ENCODE results near the gene TMOD2. TPM values are rescaled to one million over a fixed set of nuclear protein-coding genes. Genes with fewer than 3 reads are reported as not detected.
A peak's percentile ranks its signal among the peaks of the same experiment; 100 is the strongest.

The TMOD2 gene
- total and polyA plus RNA-seq, 2 of the 8 experiments (the other 6 are each of a cell fraction or from before 2014, with no cell fraction given), result 0.80 to 6.5 TPM

DNA sequence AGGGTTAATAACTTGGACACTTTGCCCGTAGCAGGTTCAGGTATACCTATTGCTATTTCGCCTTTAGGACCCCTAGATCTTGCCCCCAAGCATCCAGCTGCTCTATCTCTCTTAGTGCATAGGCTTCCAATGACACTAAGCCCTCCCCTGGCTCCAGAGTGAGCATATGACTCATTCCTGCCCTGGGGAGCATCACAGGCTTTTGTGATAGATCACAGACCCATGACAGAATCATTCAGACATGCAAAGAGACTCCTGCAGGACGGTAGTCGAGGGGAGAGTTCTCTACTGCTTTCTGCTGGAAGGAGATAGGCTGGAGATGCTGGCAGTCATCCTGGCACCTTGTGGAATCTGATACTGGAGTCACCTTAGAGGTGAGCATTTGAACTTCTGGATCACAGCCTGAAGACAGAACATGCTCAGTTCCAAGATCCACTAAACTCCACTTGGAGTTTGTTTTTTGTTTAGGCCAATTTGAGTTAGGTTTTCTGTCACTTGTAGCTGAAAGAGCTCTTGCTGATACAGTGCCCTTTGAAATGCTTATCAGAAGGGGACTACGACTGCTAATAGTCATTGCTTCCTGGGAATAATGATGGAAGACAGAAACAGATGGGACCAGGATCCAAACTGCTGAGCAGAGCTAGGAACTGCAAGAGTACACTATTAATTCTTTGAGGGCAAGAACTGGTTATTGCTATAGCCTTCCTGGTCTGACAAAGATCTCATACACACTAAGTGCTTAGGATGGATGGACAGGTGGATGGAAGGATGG is 24.9 kb upstream of the TMOD2 start:
- Histone ChIP-seq H2BK5ac (ENCODE audit: low read depth, low read length) (no peak overlapping the region), H2AK5ac (ENCODE audit: low read depth, low read length) (no peak overlapping the region), H4K8ac (ENCODE audit: extremely low read depth, insufficient read depth, low read length) (no peak overlapping the region), H3K56ac (replicated peaks; ENCODE audit: insufficient read length, low read depth, low read length) (no peak overlapping the region), H3K4me1 (replicated peaks in 1 of 4; ENCODE audit: control insufficient read depth in 3 of 4, insufficient read depth in 4 of 4, low read length in 3 of 4) (peaks cover 2 to 11% (median 6%) of the 10 kb centered on the region in 4 experiments; a peak in 5 of 7 replicates), H3K23me2 (ENCODE audit: low read depth, low read length) (no peaks in the 10 kb centered on the region; the same call in 1 of the 2 replicates), H3K9me3 (ENCODE audit: insufficient read depth in 2 of 2, low read depth in 1 of 2, low read length in 1 of 2) (no peaks in the 10 kb centered on the region), H3K79me1 (ENCODE audit: low read depth, low read length) (no peaks in the 10 kb centered on the region), H4K5ac (ENCODE audit: insufficient read length, low read depth, low read length) (no peak overlapping the region), H3K27me3 (replicated peaks in 1 of 4; ENCODE audit: control insufficient read depth in 3 of 4, extremely low read depth in 1 of 4, insufficient read depth in 3 of 4, low read length in 3 of 4) (no peaks in the 10 kb centered on the region), H4K91ac (replicated peaks; ENCODE audit: insufficient read length, low read length) (no peak overlapping the region), H2BK120ac (replicated peaks; ENCODE audit: low read depth, low read length) (no peak overlapping the region), H2BK15ac (ENCODE audit: low read length) (no peak overlapping the region), H3K27ac (ENCODE audit: low read depth, low read length) (no peak overlapping the region), H3K9ac (replicated peaks in 1 of 4; ENCODE audit: extremely low read depth in 1 of 4, low read depth in 3 of 4, low read length in 3 of 4) (no peak overlapping the region), H3K4ac (replicated peaks; ENCODE audit: insufficient read length, low read depth, low read length) (no peak overlapping the region), H2BK12ac (ENCODE audit: low read depth, low read length) (no peak overlapping the region), H3K14ac (ENCODE audit: insufficient read length) (no peak overlapping the region), H3K18ac (ENCODE audit: extremely low read depth, low read length) (no peak overlapping the region), H3K4me3 (ENCODE audit: extremely low read depth in 1 of 4, insufficient read depth in 2 of 4, low read depth in 3 of 4, low read length in 4 of 4) (no peak overlapping the region), H2BK20ac (ENCODE audit: low read length) (no peak overlapping the region), H3K23ac (ENCODE audit: insufficient read length) (no peak overlapping the region), H4K20me1 (replicated peaks in 1 of 2; ENCODE audit: control insufficient read depth in 1 of 2, insufficient read depth in 2 of 2, low read length in 2 of 2) (no peaks in the 10 kb centered on the region), H3K4me2 (ENCODE audit: insufficient read depth in 1 of 2, low read depth in 2 of 2, low read length in 2 of 2) (peak overlapping the region; percentile 9 to 31; a peak in 1 of 4 replicates), H3K36me3 (ENCODE audit: control insufficient read depth in 2 of 4, insufficient read depth in 4 of 4, low read length in 3 of 4) (no peaks in the 10 kb centered on the region), H3K79me2 (ENCODE audit: control insufficient read depth in 1 of 2, insufficient read depth in 2 of 2, low read length in 2 of 2) (no peaks in the 10 kb centered on the region), H2AFZ (ENCODE audit: low read length) (no peak overlapping the region)
- peak; percentile 55 to 58 for DNase-seq (ENCODE audit: low read depth in 1 of 2, low spot score in 2 of 2)
- POLR2A ChIA-PET (ENCODE audit: partially characterized antibody), result interaction anchor here (1.2 to 1.4 kb wide), 2 partner anchors 38 to 190 kb away, joined by 3 read pairs; no protein-coding TSS in a partner anchor
- peak; percentile 70 for FAIRE-seq
- 20% methylated on average over 5 of the region's 5 CpGs; no CpG with 5 or more reads in 1 of the 2 experiments for WGBS, 2 experiments (ENCODE audit: extremely low coverage in 1 of 2, insufficient coverage in 1 of 2, insufficient read length in 1 of 2, insufficient replicate concordance in 2 of 2, low coverage in 1 of 2, low lambda C conversion rate in 2 of 2, missing lambda C conversion rate in 1 of 2)
- CTCF ChIA-PET (ENCODE audit: partially characterized antibody), result interaction anchor here (1.0 to 1.3 kb wide), 3 partner anchors 31 to 50 kb away, joined by 3 to 4 read pairs (median 3); partner anchors contain the start of gene SCG3
- TF ChIP-seq SP1 (IDR thresholded peaks at IDR 0.05; ENCODE audit: low read depth, low read length), result no peak
- no peak for TF ChIP-seq RAD21 (IDR thresholded peaks at IDR 0.05 in 1 of 2, conservative IDR thresholded peaks at IDR 0.05 in 1 of 2; ENCODE audit: low read depth in 2 of 2, low read length in 2 of 2)
- TF ChIP-seq, protein P1, sequence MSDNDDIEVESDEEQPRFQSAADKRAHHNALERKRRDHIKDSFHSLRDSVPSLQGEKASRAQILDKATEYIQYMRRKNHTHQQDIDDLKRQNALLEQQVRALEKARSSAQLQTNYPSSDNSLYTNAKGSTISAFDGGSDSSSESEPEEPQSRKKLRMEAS (IDR thresholded peaks at IDR 0.05), result no peak
- peak; percentile 97 for TF ChIP-seq JUND (IDR thresholded peaks at IDR 0.05; ENCODE audit: low read length)
- TF ChIP-seq NANOG (IDR thresholded peaks at IDR 0.05; ENCODE audit: insufficient read depth, low read depth, low read length, poor library complexity, severe bottlenecking), result no peak
- no peak for TF ChIP-seq TEAD4 (IDR thresholded peaks at IDR 0.05; ENCODE audit: low read depth, low read length)
- no peak for TF ChIP-seq CBX5 (IDR thresholded peaks at IDR 0.05; ENCODE audit: low read depth, low read length)
- TF ChIP-seq TAF7 (optimal IDR thresholded peaks at IDR 0.05; ENCODE audit: borderline replicate concordance, low read depth, low read length), result no peak
- TF ChIP-seq, protein P2, sequence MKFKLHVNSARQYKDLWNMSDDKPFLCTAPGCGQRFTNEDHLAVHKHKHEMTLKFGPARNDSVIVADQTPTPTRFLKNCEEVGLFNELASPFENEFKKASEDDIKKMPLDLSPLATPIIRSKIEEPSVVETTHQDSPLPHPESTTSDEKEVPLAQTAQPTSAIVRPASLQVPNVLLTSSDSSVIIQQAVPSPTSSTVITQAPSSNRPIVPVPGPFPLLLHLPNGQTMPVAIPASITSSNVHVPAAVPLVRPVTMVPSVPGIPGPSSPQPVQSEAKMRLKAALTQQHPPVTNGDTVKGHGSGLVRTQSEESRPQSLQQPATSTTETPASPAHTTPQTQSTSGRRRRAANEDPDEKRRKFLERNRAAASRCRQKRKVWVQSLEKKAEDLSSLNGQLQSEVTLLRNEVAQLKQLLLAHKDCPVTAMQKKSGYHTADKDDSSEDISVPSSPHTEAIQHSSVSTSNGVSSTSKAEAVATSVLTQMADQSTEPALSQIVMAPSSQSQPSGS (IDR thresholded peaks at IDR 0.05; ENCODE audit: low read length), result no peak
- TF ChIP-seq CREB1 (IDR thresholded peaks at IDR 0.05), result 0 out of 2 replicates have a peak, but pooled peaks have one; percentile 44

Measured in H1 (cell line).